Activated T-helper 1 cell treated with Interleukin-2 at 50 U/mL for 16 hours (primary cell): ENCODE data around the gene PCNT.

ENCODE experiments used
- DNase-seq: peaks from one replicate; pipeline ENCODE4 v3.0.0-alpha.2; 2020; ENCODE audit warnings: low read depth

PCNT gene

DNA sequence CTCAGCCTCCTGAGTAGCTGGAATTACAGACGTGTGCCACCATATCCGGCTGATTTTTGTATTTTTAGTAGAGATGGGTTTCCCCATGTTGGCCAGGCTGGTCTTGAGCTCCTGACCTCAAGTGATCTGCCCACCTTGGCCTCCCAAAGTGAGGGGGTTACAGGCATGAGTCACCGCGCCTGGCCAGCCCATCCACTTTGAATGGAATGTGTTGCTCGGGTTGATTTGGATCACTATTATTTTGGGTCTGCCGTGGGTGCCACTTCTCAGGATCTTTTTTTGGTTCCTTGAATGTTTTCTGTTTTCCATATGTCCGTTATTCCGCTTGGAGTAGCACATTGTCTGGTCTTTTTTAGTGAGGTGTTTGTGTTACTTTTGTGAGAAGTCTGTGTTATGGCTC lies 17.0 kb downstream of the PCNT start:
- DNase-seq = no peak

- no peak for DNase-seq
Observed at GRCh38 chr21:46344219-46344915, 20.4 kb downstream of the PCNT start.

DNA sequence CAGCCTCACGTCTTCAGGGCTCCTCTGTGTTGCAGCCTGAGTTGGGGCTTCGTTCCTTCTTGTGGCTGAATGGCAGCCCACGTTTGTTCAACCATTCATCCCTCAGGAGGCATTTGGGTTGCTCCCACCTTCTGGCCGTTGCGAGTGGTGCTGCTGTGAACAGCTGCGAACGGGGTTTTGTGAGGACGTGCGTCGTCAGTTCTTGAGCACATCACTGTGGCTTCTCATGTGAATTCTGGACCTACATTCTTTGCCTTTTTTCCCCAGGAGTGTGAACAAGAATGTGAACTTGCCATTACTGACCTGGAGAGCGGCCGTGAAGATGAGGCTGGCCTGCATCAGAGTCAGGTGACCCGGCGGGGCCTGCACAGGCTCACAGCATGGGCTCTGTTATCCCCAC lies 21.9 kb downstream of the PCNT start:
- DNase-seq = no peak

DNA sequence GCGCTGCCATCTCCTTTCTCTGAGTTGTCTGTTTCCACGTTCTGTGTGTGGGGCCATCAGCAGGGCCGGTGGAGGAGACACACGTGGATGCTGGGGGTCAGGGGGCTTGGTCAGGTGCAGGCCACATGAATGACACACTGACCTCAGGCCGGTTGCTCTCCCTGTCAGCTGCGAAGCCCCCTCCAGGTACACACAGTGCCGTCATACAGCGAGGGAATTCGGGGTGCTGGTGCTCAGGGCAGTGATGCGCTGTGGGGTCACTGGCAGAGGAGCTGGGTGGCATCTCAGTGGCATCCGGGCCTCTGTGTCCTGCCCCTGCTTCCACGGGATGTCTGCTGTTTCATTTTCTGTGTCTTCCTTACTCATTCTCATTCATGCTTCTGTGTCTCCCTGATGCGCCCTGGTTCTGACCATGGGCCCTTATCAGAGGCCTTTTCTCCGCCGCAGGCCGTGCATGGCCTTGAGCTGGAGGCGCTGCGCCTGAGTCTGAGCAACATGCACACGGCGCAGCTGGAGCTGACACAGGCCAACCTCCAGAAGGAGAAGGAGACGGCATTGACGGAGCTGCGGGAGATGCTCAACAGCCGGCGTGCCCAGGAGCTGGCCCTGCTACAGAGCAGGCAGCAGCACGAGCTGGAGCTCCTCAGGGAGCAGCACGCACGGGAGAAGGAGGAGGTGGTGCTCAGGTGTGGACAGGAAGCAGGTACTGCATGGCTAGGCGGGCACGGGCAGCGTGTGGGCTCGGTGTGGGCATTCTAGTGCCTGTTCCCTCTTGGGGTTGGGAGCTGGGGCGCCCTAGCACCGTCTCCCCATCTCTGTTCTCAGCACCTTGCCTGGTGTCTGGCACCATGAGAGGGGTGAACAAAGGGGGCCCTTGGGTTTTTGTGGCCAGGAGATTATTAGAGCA lies 22.6 kb downstream of the PCNT start:
- no peak for DNase-seq

DNA sequence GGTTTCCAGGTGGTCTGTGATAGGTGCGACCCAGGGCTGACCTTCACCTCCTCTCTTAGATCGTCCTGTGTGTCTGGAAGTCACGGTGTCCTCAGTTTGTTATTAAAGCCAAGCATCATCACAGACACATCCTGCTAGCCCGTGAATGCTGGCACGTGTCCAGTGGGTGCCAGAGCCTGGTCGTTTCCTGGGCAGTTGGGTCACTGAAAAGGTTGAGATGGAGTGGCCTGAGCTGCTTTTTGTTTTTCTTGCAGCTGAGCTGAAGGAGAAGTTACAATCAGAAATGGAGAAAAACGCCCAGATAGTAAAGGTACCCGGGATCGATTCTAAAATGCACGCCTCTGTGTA lies 23.2 kb downstream of the PCNT start:
- no peak for DNase-seq

DNA sequence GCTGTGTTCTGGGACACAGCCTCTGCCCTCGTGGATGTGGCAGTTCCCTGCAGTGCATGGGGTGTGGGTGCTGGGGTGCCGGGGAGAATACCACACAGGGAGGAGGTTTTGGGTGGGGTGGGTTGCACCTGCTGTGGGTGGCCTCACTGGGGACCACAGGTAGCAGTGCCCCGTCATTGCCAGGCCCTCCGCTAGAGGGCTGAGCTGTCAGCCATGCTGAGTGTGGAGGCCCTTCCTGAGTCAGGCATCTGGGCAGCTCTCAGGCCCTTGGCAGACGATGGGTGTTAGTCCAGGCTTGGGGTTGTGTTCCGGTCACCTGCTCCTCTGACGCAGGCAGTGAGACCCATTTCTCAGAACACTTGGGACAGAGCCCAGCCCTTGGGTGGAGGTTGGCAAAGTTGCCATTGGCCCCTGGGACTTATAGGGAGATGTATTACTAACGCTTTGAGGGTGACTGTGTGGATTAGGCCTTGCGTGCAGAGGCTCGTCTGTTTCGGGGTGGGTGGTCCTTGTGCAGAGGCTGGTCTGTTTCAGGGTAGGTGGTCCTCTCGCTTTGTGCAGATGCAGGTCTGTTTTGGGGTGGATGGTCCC lies 23.9 kb downstream of the PCNT start:
- DNase-seq = no peak

- DNase-seq = no peak
Observed at GRCh38 chr21:46349134-46349760, 25.3 kb downstream of the PCNT start.

DNA sequence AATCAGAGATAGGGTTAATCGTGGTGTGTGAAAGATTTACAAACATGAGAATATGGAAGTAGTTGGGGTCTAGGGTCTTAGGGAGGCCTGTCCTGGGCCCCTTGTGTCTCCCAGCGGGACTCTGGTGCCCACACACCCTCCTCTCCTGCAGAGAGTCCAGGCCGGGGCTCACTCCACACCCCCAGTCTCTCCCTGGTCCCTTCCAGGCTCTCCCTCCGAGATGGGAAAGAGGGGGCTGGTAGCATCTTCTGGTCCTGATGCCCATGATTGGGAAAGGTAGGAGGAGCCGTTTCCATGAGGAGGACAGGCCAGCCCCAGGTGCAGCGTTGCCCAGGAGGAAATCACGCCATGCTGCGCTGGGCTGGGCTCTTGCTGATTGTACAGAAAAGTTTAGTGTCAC lies 26.6 kb downstream of the PCNT start:
- DNase-seq = no peak

- no peak for DNase-seq
Observed at GRCh38 chr21:46350981-46351380, 27.0 kb downstream of the PCNT start.

DNA sequence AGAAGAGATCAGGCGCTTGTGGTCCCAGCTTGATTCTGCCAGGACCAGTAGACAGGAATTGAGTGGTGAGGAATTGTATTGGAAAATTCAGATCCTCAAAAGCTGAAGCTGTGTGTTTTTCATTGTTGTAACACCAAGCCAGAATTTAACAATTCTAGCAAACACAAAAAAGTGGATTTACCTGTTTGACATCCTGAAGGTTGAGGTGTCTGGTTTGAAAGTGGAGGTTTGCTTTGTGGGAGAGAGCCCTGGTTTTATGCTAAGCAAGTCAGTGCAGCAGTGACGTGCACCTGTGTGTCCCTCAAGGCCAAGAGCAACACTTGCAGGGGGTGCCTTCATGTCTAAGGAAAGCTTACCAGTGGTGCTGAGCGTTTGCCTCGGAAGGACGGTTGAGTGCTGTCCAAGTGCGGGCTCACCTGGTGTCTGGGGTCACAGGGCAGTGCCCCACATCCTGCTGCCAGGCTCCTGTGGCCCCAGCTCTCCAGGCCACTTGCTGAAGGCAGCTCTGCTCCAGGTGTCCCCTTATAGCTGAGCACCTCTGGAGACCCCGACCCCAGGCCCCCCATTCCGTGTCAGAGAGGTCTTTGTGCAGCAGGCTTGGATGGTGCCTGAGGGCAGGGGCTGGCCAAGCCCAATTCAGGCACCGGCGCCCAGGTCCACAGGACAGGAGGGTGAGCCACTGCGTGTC lies 27.7 kb downstream of the PCNT start:
- no peak for DNase-seq

DNA sequence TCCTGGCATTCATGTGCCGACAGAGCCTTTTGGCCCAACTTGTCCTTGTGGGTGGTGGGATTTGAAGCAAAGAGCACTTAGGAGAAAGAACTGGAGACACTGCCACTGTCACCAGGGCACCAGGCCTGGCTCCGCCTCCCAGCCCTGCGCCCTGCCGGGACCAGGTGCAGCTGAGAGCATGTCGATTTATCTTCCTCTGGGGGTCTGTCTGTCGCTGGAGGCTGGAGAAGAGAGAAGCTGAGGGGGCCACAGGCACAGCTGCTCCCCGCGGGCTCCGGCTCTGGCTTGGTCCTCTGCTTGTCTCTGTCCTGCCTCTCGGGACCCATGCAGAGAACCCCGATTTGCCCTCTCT lies 28.2 kb downstream of the PCNT start:
- no peak for DNase-seq

DNA sequence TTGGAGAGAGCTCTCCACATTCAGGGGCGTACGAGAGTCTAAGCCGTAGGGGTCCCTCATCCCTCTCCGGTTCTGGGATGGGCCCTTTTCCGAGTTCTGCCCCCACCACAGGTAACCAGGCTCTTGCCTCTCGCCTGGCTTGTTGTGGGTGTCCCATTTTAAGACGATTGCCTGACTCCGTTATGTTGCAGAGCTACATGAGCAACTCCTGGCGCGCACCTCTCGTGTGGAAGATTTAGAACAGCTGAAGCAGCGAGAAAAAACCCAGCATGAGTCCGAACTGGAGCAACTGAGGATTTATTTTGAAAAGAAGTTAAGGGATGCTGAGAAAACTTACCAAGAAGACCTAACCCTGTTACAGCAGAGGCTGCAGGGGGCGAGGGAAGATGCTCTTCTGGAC lies 29.0 kb downstream of the PCNT start:
- no peak for DNase-seq

- no peak for DNase-seq
Observed at GRCh38 chr21:46354046-46354445, 30.1 kb downstream of the PCNT start.

DNA sequence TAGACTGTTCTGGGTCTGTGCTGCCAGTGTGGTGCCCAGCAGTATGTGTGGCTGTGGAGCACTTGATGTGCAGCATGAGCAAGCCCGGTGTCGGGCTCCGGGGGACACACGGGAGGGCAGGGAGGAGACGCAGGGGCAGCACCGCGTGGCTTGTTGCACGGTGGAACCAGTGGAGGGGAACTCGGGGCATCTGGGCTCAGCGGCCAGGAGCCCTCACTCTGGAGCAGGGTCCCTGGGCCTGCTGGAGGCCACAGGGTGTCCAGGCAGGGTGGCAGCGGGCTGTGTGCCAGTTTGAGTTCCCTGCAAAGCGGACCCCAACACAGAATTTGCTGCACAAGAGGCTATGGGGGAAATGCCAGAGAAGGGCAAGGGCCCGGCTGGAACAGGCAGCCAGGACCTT lies 30.6 kb downstream of the PCNT start:
- DNase-seq = no peak

- no peak for DNase-seq
Observed at GRCh38 chr21:46355161-46356004, 31.4 kb downstream of the PCNT start.

- no peak for DNase-seq
Observed at GRCh38 chr21:46356005-46356338, 32.0 kb downstream of the PCNT start.

DNA sequence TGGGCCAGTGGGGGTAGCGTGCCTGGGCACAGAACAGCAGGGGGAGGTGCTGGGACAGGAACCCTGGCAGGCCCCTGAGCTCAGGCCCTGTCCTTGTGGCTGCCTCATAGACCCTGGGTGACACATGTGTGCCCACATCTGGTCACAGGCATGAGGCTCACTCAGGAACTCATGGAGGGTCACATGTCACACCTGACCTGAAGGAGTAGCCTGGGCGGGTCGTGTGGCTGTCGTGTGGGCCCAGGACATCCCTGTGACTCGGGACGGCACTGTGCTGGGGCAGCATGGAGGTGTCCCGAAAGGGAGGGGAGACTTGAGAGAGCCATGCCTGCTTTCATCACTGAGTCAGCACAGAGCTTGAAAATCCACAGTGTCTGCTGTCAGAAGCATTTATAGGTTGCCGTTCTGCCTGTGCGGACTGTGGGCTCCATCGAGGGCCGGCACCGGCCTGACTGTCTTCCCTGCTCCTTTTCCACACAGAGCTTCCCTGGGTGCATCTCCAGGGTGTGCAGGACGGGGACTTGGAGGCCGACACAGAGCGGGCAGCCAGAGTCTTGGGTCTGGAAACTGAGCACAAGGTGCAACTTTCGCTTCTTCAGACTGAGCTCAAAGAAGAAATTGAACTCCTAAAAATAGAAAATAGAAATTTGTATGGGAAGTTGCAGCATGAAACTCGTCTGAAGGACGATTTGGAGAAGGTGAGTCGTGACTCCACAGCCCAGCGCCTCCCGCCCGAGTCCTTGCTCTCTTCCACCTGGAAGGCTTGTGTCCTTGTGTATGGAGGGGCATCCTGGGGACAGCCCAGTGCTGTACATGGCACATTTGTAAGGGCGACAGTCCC lies 32.8 kb downstream of the PCNT start:
- no peak for DNase-seq

GRCh38 chr21:46357335-46357604 lies 33.3 kb downstream of the PCNT start:
- DNase-seq = no peak

DNA sequence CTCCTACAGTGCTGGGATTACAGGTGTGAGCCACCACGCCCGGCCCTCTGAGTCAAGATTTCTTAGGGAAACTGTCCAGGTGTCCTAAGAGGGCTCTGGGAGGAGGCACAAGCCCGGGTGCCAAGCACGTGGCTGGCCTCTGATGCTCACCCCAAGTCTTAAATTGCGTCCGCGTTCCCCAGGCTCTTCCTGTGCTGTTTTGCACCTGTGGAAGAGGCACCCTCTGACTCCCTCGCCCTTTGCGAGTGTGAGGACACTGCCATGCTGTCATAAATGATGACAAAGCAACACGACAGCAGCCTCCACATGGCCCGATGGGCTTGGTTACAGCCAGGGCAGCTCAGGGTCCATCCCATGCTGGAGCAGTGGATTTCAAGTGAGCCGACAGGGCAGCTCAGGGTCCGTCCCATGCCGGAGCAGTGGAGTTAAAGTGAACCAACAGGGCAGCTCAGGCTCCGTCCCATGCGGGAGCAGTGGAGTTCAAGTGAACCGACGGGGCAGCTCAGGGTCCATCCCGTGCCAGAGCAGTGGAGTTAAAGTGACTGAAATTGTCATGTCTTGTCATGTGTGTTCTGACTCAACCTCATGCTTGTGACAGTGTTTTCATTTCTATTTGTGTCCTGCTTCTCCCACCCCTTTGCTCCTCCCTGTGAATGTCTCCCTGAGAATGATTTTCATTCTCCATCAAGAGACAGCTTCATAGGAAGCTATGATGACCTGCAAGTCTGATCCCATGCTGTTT lies 33.9 kb downstream of the PCNT start:
- no peak for DNase-seq

DNA sequence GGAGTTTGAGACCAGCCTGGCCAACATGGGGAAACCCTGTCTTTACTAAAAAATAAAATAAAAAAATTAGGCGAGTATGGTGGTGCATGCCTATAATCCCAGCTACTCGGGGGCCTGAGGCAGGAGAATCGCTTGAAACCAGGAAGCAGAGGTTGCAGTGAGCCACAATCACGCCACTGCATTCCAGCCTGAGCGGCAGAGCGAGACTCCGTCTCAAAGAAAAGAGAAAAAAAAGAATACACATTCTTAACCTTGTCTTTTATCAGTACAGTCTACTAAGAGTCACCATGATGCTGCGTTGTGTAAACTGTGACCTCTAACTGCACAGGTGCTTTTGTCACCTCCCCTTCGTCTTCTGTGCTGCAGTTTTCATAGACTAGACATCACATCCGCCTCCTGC lies 37.2 kb downstream of the PCNT start:
- no peak for DNase-seq
